Measurements from ENCODE around the gene CCDC185.
"Not testable (repeated sequence)": the region's sequence is repeated elsewhere in the genome, so short reads cannot be mapped to it uniquely, and the experiment has no call there.

The CCDC185 gene

DNA sequence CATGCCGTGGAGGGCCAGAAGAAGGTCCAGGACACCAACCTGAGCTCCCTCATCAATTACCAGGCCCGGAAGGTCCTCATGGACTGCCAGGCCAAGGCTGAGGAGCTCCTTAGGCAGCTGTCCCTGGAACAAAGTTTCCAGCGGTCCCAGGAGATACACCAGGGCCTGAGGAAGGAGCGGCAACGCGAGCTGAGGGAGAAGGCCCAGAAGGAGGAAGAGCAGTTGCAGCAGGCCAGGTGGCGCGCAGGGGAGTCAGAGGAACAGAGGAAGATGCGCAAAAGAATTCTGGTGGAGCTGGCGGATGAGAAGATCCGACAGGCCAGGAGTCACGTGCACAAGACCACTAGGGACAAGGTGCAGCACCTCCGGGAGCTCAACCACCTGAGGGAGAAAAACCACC, 1.5 kb downstream of the CCDC185 start:
- no peak for DNase-seq (ENCODE audit: low read depth)

GRCh38 chr1:223399393-223399792, 6.2 kb downstream of the CCDC185 start:
- not testable (repeated sequence) for DNase-seq (ENCODE audit: low read depth)

DNA sequence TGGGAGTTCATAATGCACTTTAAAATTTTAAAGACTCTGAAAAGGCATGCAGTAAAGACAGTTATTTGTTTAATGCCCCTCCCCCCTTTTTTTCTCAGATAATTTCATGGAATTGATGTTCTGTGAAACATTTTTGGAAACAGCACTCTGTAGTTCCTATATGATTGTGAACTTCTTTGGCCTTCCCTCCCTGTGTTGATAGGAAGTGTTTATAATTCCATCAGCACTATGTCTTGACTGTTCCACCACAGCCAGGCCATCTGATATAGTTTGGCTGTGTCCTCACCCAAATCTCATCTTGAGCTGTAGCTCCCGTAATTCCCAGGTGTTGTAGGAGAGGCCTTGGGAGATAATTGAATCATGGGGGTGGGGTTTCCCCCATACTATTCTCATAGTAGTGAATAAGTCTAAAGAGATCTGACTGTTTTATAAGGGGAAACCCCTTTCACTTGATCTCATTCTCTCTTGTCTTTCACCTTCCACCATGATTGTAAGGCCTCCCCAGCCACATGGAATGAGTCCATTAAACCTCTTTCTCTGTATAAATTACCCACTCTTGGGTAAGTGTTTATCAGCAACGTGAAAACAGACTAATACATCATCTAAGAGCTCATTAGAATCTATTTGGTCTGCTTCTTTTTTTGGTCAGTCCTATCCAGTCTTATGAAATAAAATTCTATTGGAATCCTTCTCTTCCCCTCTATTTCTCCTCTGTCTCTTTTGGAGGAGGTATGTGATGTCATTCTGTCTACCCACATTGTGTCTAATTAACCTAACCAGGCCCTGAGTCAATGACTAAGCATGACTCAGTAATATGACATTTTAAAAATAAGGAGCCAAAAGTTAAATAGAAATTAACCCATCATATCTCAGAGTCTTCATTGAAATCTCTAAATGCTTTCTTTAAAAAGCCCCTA, 8.9 kb downstream of the CCDC185 start:
- DNase-seq (ENCODE audit: low read depth): peak; percentile 81

GRCh38 chr1:223402790-223403142, 9.6 kb downstream of the CCDC185 start:
- no peak for DNase-seq (ENCODE audit: low read depth)

DNA sequence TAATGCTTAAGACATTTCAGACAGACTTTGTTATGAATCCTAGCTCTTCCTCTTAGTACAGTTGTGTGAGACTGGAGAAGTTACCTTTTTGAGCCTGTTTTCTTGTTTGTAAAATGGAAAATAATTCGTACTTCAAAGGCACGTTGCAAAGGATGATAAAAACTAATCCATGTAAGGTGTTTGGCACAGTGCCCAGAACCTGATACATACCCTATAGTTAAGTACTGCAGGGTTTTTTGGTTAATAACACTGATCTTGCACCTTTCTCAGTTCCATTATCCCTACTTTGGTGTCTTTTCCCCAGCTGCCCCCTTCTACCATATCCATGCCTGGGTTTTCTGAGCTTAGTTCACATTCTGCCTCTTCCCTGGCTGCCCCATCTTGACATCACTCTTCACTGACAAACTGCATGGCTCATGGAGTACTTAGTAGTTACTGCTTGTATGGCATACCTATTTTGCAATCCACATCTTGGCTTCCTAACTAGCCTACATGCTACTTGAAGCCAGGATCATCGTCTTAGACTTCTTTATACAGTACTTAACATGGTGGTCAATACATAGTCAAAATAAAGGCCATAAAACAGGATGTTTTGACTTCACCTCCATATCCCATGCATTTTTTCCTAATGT, 10.1 kb downstream of the CCDC185 start:
- no peak for DNase-seq (ENCODE audit: low read depth)

- no peak for DNase-seq (ENCODE audit: low read depth)
Measured at GRCh38 chr1:223405507-223405906, 12.3 kb downstream of the CCDC185 start.

DNA sequence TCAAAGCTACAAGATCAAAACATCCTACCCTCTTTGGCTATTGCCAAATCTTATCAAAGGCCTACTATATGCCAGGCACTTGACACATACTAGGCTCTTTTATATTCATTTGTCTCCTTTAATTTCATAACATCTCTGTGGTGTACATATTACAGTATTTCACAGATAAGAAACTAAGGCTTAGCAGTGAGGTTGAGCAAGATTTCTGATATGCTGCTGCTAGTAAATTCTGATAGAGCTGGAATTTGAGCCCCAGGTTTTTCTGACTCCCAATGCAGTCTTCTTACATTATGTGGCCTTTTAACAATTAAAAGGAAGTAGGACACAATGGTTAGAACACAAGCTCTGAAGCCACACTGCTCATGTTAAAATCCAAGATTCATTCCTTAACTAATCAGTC, 16.8 kb downstream of the CCDC185 start:
- no peak for DNase-seq (ENCODE audit: low read depth)

DNA sequence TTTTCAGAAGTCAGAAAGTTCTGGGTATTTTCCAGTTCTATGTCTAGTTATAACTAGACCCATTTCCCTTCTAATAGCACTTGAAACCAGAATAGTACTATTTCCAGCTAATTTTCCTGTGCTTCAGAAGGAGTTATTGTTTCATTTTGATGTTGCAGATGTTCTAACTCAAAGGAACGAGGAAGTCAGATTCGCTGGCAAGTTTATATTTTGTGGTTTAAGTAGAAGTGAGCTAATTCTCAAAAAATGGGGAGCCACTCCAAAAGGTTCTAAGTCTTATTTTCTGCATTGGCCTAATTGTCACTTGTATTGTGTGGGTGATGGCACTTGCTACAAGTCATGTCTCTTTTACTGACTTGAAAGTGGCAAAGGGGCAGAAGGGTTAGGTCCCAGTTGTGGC, 18.1 kb downstream of the CCDC185 start:
- peak; percentile 68 for DNase-seq (ENCODE audit: low read depth)

DNA sequence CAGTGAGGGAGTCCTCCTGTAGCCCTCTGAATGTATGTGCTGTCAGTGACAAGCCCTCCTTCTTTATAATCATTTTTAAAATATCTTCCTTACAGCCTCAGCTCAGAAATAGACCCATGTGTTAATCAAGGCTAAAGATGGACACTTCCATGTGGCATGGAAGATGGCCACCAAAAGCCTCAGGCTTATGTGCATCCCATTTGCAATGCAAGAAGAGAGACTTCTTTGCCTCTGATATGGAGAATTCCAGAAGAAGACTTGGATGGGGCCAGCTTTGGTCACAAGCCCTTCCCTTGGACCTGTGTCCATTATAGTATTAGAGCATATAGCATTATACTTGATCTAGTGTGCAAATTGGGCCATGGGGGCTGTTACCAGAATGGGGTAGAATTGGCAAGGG, 18.5 kb downstream of the CCDC185 start:
- no peak for DNase-seq (ENCODE audit: low read depth)

DNA sequence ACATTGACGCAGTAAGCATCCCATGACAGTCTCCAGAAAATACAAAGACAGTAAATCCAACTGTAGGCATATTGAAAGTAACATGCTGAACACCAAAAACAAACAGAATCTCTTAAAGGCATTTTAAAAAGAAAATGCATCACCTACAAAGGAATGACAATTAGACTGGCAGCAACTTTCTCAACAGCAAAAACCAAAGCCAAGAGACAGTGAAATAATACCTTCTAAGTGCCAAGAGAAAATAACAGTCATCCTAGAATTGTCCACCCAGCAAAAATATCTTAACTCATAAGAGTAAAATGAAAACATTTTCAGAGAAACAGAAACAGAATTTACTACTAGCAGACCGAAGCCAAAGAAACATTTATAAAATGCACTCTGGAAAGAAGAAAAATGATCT, 20.0 kb downstream of the CCDC185 start:
- DNase-seq (ENCODE audit: low read depth): no peak

DNA sequence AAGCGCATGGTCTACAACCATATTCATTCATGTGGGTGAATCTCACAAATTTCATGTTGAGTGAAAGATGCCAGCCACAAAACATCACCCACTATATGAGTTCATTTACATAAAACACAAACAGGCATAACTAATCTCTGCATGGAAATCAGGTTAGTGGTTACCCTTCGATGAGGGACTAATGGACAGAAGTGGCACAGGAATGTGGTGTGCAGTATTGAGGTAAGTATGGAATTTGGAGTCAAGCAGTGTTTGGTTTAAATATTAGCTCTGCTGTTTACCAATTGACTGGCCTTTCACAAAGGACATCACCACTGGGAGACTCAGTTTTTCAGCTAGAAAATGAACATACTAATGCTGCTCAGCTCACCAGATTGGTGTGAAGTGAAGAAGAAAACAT, 24.2 kb downstream of the CCDC185 start:
- no peak for DNase-seq (ENCODE audit: low read depth)

- DNase-seq (ENCODE audit: low read depth): no peak
Measured at GRCh38 chr1:223417903-223418663, 24.9 kb downstream of the CCDC185 start.

DNA sequence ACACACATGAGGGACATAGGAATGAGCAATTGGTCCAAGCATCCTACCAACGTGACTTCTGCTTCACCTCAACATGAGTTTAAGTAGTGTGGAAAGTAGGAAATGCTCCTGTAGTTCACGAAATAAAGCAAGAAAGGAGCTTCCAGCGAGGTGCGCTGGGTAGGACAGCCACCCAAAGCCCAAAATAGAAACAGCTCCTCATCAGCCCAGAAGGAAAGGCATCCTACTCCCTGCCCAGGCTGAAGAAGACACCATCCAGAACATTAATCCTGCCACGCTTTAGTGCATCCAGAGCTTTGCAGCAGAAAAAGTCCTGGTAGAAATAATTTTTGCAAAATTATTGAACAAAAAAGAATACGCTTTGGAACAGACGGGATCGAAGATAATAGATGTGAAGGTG, 25.9 kb downstream of the CCDC185 start:
- DNase-seq (ENCODE audit: low read depth): no peak

- DNase-seq (ENCODE audit: low read depth): no peak
Measured at GRCh38 chr1:223419561-223419960, 26.3 kb downstream of the CCDC185 start.

- DNase-seq (ENCODE audit: low read depth): no peak
Measured at GRCh38 chr1:223421025-223421424, 27.8 kb downstream of the CCDC185 start.

DNA sequence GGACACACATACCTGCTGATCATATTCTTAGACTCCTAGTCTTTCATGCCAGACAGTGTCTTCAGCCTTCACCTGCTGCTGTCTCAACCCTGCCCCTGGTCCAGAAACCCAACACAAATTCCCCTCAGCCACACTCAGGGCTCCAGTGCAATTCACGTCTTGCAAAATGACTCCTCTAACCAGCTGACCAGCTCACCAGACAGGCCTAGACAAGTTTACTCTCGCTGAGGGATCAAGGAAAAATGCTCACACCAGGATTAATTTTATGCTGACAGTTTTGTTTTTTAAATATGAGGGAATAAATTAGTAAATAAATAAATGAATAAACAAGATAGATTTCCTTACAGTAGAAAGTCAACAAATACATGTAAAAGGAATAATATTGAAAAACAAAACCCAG, 28.5 kb downstream of the CCDC185 start:
- DNase-seq (ENCODE audit: low read depth): no peak

GRCh38 chr1:223422911-223423310, 29.7 kb downstream of the CCDC185 start:
- no peak for DNase-seq (ENCODE audit: low read depth)

GRCh38 chr1:223423641-223424233, 30.5 kb downstream of the CCDC185 start:
- peak; percentile 61 for DNase-seq (ENCODE audit: low read depth)

GRCh38 chr1:223425550-223425949, 32.3 kb downstream of the CCDC185 start:
- DNase-seq (ENCODE audit: low read depth): no peak

GRCh38 chr1:223426936-223427335, 33.7 kb downstream of the CCDC185 start:
- DNase-seq (ENCODE audit: low read depth): no peak

DNA sequence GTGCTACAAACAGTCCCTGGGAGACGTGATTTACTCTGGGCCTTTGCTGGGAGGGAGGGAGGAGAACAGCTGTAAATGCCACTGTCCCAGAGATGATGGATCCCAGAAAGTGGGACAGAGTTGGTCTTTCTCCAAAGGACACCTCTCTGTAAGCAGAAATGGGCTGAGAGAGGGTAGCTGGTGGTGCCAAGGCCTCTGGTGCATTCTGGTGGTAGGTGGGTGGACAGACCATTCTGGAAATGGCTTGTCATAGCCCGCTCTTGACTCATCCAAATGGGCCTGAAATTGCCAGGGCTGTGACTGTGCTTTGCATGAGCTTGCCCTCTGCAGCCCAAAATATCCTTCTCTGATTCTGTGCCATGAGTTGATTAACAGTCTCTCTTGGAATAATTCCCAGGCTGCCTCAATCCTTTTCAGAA, 36.1 kb downstream of the CCDC185 start:
- peak; percentile 21 for DNase-seq (ENCODE audit: low read depth)

DNA sequence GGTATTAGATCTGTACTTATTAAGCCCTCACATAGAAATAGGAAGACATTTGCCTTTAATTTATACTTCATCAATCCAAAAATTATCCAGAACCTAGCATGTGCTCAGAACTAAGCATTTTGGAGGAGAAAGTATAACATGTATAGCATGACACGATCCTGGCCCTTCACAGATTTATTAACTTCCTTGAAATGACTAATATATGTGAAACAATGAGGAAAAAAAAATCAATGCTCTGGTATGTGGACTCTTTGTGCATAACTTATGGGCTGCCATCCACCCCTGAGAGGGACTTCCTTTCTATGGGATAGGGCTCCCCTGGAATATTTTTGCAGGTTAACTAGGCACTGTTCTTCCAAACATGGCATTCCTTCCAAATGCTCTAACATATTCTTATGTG, 36.6 kb downstream of the CCDC185 start:
- DNase-seq (ENCODE audit: low read depth): peak; percentile 27
